Activated T-cell treated with anti-CD3 and anti-CD28 coated beads, Interleukin-2, amount 50 U/mL, for 1 hour (primary cell): ENCODE data around the gene PRKAR2A.

Source experiments
- DNase-seq: peaks from one replicate; pipeline ENCODE4 v3.0.0-alpha.2; 2020

The PRKAR2A gene

DNA sequence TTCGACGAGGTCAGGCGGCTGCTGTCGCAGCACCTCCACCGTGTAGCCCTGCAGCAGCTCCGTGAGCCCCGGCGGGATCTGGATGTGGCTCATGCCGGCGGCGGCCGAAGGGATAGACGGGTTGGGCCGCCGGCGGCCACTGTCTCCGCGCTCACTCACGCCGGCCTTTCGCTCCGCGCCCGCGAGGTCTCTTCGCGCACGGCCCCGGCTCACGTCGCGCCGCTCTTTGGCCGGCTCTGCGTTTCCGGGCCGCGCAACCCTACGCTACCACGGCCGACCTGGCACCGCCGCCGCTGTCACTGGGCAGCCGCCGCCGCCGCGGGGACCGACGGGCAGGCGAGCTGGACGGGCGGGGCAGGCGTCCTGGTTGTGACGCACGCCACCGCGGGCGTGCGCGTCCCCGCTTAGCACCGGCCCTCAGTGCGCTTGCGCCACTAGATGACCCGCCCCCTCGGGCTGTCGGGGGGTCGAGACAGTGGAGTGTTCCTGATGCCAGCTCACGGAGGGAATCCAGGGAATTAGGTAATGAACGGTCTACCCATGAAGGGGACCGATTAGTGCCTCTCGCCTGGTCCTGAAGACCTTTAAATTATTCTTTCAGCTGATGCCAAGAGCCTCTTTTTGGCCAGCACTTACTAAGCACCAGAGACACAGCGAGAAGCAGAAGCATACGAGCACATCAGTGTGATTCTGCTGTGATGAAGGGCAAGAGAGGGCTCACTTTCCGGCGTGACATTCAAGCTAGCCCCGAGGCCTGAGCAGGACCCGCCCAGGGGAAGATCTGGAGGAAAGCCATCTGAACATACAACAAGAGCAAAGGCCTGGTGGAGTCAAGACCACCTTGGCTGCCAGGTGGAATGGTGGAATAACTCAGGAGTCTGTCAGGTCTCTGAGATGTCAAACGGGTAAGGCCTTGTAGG is at the start of gene PRKAR2A:
Gene PRKAR2A, minus strand, starts transcription at position 371 of the 920 bp plus-strand sequence. Its CDS starts 278 bp downstream, at position 93.
- peak; percentile 87 for DNase-seq

DNA sequence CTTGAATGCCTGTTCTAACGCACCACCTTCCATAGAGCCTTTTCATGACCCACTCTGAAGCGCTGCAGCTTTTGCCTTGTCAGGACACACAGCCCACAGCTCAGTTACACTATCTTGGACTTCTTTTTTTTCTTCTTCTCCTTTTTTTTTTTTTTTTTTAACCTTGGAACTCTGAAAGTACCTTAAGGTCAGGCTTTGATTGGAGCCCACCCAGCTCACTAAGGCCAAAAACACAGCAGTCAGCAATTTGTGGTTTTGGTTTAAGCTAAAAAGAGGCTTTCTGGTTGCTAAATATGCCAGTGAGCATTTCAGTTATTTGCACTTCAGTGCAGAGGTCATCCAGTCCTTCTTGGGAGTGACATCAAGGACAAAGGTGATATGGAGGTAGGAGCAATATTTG is 49.3 kb upstream of the PRKAR2A start:
- no peak for DNase-seq

DNA sequence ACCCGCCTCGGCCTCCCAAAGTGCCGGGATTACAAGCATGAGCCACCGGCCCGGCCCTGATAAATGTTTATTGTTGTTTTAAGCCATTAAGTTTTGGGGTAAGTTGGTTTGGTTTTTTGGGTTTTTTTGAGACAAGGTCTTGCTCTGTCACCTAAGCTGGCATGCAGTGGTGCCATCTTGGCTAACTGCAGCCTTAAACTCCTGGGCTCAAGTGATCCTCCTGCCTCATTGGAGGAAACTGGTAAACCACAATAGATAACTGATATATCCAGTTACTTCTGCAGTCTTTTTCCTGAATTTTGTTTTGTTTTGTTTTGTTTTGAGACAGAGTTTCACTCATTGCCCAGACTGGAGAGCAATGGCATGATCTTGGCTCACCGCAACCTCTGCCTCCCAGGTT is 46.8 kb upstream of the PRKAR2A start:
- DNase-seq: no peak

GRCh38 chr3:48891606-48892005 is 43.9 kb upstream of the PRKAR2A start:
- no peak for DNase-seq

GRCh38 chr3:48885753-48886152 is 38.1 kb upstream of the PRKAR2A start:
- no peak for DNase-seq

GRCh38 chr3:48881652-48882114 is 34.0 kb upstream of the PRKAR2A start:
- no peak for DNase-seq

DNA sequence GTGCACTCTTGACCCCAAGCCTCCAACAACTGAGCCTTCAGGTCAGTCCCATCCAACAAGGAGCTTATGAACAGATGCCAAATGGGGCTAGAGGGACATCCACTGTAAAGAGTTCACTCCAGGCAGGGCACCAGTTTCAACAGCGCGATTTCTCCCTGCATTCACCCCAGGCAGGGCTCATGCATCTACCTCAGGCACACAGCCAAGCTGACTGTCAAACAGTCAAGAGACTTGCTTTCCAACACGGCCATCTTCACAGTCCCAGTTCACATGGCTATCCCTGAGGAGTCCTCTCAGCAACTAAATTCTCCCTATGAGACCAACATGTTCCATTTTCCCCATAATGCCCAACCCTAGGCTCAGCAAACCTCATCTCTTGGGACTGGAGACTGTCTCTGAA is 33.3 kb upstream of the PRKAR2A start:
- DNase-seq: no peak

- no peak for DNase-seq
Observed at GRCh38 chr3:48879994-48880377, 32.3 kb upstream of the PRKAR2A start.

DNA sequence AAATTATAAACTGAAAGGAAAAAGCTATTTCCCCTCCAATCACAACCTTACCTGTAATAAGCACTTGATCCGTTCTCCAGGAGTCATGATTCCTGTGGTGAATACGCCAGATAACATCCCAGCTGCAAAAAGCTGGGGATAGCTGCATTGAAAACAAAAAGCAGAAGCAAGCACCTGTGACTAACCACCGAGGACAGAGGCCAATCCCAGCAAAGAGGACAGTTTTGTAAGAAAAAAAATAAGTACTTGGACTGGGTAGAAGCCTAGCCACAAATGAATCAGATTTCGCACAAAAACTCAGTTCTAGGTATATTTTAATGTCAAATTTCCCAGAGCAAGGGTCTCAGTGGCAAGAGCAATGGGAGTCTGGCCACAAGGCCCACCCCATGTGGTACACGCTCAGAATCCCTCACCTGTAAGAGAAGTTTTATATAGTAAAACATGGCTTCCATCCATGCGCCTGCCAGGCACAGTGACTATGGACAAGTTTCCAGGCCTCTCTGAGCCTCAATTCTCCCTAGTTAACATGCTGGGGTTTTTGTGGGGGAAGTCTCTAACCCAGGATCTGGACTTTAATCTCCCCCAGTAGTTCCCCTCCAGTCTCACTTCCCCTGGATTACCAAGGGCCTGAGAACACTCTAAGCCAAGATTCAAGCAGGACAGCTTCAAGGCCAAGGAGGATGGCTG is 31.8 kb upstream of the PRKAR2A start:
- no peak for DNase-seq

DNA sequence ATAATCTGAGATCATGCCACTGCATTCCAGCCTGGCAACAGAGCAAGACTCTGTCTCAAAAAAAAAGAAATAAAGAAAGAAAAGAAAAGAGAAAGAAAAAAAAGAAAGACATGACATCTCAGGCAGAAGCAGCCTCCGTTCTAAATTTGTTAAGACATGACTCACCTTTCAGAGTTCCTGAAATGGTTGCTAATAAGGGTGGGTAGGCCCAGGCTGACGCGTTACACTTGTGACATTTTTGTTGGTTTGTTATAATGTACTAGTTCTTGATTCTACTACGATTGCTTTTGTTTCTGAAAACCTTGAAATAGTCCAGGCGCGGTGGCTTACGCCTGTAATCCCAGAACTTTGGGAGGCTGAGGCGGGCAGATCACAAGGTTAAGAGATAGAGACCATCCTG is 30.0 kb upstream of the PRKAR2A start:
- DNase-seq: no peak

DNA sequence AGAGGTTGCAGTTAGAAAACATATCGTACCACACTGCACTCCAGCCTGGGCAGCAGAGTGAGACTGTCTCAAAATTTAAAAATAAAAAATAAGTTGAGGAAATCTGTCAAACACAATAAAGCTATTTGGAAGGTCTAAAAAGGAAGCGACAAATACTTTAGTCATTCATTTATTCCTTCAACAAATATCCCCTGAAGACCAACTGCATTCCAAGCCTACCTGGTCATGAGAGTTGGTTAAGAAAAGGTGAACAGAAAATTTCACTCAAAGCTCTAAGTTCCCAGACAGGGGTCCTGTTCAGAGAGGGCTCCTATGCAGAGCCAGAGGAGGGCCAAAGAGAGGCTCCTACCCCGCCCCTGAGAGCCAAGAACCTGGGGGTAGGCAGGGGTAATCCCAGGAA is 15.4 kb upstream of the PRKAR2A start:
- DNase-seq: no peak

DNA sequence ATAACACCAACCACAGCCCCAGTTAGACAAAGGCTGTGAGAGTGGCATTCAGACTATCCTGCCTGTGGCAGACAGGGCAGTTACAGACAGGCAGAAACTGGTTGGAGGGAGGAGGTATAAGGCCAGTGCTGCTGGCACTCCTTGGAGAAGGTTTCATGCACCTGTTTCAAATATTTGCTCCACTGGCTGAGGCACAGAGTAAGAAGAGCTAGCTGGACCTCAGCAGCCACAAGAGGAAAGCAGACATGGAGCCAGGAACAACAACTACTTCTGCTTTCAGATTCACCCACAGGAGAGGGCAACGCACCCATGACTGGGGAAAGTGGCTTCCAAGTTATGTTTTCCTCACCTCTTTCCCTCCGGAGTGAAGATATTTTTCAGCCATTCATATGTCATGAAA is 11.5 kb upstream of the PRKAR2A start:
- DNase-seq: no peak

- no peak for DNase-seq
Observed at GRCh38 chr3:48858709-48859108, 11.0 kb upstream of the PRKAR2A start.

GRCh38 chr3:48857641-48858040 is 10.0 kb upstream of the PRKAR2A start:
- no peak for DNase-seq

GRCh38 chr3:48856469-48856868 is 8.8 kb upstream of the PRKAR2A start:
- no peak for DNase-seq

DNA sequence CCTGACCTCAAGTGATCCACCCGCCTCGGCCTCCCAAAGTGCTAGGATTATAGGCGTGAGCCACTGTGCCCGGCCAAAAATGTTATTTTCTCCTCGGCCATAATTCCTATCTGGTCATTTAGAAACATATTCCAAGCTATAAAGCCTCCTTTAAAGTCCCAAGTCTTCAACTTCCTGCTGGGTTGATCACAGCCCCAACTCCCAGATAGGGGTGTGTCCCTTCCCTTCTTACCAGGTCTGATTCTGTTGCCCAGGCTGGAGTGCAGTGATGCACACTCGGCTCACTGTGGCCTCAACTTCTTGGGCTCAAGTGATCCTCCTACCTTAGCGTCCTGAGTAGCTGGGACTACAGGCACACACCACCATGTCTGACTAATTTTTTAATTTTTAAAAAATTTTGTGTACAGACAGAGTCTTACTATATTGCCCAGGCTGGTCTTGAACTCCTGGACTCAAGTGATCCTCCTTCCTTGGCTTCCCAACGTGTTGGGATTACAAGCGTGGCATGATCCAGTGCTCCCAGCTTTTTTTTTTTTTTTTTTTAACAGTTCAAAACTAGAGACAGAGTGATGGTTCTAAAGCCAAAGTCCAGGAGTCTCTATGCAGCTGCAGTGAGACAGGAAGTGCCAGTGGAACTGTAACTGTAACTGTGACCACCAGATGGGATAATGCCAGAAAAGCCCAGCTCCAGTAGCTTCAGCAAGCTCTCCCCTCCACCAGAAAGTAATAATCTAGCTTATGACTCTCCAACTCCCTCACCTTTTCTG is 8.2 kb upstream of the PRKAR2A start:
- no peak for DNase-seq

GRCh38 chr3:48852151-48852550 is 4.5 kb upstream of the PRKAR2A start:
- no peak for DNase-seq

DNA sequence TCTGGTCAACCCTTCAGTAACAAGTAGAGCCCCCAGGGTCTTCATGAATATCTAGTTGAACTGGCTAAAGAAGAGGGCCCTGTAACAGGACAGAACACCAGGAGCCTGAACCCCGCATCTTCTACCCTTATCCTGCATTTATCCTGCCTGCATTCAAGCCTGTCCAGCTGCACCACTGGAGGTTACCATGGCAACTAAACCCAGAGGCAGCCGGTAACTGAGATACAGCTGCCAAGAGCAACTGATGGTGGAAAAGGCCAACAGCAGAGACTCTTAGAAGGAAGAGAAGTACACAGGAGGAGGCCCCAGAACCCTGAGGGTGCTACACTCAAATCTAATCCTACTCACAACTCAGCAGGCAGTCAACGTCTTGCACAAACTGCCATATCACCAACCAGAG is 3.7 kb upstream of the PRKAR2A start:
- no peak for DNase-seq

DNA sequence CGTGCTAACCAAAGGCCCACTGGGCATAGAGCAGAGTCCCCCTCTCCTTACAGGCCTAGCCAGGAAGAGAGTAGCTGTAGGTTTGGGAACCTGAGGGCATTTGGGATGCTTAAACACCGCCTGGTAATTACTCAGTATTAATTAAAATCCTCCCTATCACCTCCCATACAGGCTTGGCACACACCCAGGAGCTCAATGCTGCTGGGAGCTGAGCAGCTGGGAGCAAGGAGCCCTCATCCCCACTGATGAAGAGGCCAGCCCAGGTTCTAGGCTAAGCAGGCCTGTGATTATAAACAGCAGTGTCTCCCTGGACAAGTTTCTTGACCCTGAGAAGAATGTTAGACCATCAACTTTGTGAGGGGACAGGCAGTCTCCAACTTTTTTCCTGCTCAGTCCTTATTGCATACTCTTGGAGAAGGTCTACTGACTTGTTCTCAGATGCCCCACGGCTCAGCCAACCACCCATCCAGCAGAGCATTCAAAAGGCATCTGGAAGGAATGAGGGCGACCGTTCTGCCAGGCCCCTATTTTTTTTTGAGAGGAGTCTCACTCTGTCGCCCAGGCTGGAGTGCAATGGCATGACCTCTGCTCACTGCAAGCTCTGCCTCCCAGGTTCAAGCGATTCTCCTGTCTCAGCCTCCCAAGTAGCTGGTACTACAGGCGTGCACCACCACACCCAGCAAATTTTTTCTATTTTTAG is 1.3 kb upstream of the PRKAR2A start:
- no peak for DNase-seq

GRCh38 chr3:48847053-48847503 is 596 bp downstream of the PRKAR2A start:
- DNase-seq: peak; percentile 68

GRCh38 chr3:48845170-48845569 is 2.5 kb downstream of the PRKAR2A start:
- DNase-seq: no peak

- DNase-seq: no peak
Observed at GRCh38 chr3:48837163-48837562, 10.5 kb downstream of the PRKAR2A start.
